NCI-H82 treated with DMSO at 0.1 percent for 48 hours (cell line): ENCODE measurements around the gene TMEM53.

Experiments
- DNase-seq: peaks from one replicate; lab custom pipeline; 2025; ENCODE audit not compliant: unreplicated experiment; lab: John Stamatoyannopoulos, UW

TMEM53 gene

GRCh38 chr1:44606701-44607281 lies 67.5 kb downstream of the TMEM53 start:
- no peak for DNase-seq

DNA sequence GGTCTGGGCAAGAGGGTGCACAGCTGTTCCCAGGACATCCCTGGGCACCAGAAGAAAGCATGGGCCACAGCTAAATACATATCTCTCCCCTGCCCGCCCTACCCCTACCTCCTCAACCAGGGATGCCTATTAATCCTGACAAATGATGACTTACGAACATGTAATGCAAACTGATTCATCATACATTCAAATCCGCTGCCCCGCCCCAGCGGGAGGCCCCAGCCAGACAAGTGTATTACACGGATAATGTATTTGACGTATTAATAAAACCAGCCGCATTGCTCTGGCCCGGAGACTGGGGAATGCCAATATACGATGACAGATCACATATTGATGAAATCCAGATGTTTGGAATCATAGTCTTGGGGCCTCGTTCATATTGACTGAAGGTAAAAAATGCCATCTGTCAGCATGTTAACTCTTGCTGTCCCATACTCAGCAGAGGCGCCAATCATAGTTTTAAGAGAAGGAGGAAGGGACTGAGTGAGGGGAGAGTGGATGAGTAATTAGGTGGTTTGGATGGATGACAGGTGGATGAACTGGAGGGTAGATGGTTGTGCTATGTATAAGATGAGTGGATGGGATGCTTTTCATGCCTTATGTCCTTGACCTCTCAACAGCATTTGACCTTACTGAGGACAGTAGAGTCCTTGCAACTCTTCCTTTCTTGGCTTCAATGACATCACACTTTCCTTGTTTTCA lies 68.2 kb downstream of the TMEM53 start:
- no peak for DNase-seq

GRCh38 chr1:44604157-44604955 lies 69.9 kb downstream of the TMEM53 start:
- DNase-seq, result no peak

GRCh38 chr1:44603718-44604117 lies 70.6 kb downstream of the TMEM53 start:
- DNase-seq, result no peak
